SK-MEL-5 (cell line): Measurements from ENCODE around the gene PPP1CA. TPM values are rescaled to one million over a fixed set of nuclear protein-coding genes. Genes with fewer than 3 reads are reported as not detected.

Source experiments
- DNase-seq: peaks from one replicate; pipeline ENCODE4 v3.0.0-alpha.2; 2016; ENCODE audit warnings: low read depth, low spot score
- in situ Hi-C: cut with HindIII; loops from 2 replicates; pipeline ENCODE4 v1.10.0; 2016; ENCODE audit warnings: low sequenced_read_pairs, high pct_unique_total_duplicates, low pct_unique_long_range_greater_than_20kb
- small RNA-seq, 2 experiments: library from RNA; depleted of rRNA; stranded (forward); fragments of <200 nt; gene quantifications; one replicate each; pipeline ENCODE3, GENCODE V24; 2014
- total RNA-seq: library from RNA; depleted of rRNA; stranded (reverse); fragments of >200 nt; shearing (Covaris generic); gene quantifications from 2 replicates; pipeline ENCODE4 v1.2.3, GENCODE V29; 2014; rRNA removed

Gene PPP1CA
- total RNA-seq, 1 experiment from 2014 or later: 173 TPM

DNA sequence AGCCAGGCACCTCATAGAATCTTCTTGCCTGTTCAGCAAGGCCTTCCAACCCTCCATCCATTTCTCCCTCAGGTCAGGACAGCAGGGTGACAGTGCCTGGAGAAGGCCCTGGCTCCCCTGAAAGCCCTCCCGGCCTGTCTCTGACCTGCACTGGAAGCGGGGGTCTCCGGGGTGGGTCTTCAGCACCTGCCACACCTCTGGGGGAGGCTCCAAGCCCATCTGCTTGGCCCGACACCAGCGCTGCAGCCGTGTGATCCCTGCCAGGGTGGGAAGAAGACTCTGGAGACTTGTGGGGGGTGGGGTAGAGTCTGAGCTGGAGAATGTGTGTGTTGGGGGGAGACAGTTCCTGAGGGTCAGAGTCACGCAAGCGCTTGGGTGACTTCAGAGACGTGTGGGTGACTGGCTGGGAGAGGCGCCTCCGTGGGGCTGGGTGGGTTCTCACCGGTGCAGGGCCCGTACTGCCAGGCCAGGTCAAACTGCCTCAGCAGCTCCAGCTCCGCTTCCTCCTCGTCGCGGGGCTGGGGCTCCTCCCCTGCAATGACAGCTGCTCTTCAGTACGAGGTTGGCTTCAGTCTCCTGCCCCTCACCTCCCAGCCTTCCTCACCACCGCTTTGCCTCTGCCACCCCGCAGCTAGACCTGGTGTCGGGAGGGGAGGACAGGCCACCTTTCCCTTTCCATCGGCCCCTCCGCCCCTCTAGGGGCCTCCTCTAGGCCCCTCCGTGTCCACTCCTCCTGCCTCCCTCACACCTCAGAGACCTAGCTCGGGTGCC lies 48.9 kb downstream of the PPP1CA start:
- in situ Hi-C loops: no loop called here

DNA sequence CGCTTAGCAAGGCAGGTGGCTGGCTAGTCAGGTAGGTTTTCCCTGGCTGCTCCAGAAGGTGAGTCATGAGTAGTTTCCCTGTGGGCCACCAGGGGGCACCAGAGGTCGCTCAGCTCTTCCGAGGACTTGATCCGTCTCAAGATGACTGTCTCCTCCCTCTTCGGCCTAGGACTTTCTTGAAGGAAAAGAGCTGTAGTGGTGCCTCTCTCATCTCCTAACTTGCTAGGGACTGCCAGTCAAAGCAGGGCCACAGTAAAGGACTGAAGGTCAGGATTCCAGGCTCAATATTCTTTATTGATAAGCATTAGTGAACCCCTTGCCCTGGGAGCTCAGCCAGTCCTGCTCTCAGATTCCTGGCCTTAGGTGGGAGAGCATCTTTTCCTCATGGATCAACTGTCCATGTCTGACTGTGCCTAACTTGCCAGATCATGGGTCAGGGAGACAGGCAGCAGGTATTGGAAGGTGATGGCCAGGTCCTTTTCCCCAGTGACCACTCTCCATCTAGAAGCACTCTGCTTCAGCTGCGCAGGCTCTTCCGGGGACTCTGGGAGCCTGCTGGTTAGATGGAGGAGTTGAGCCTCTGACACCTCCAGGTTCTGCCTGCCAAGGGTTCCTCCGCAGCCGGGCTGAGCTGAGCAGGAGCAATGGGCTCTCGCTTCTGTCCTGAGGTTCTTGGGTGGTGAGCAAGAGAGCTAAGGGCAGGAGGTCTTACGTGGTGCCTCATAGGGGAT lies 50.2 kb downstream of the PPP1CA start:
- in situ Hi-C loops: no loop called here
- peak; percentile 70 for DNase-seq

More for the DNA sequence above, 48.9 kb downstream of the PPP1CA start:
- DNase-seq: no peak

DNA sequence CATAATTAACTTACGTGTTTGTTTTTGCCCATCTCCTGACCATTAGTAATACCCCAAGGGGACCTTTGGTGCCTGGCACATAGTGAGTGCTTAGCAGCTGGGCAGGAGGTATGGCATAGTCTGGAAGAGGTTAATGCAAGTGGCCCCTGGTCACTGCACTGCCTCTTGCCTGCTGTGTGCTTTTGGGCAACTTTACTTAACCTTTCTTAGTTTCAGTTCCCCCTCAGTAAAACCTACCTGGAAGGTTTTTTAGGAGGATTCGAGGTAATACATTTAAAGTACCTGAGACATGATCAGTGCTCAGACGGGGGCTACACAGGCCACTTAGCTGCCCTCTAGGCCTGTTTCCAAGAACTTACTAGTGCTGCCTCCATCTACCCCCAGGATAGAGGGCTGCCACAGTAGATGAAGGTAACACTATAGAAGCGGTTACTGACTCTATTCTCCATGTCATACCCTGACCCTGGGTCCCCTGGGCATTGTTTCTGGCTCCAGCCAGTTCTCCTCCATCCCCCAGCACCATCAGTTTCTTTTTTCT lies 51.7 kb downstream of the PPP1CA start:
- in situ Hi-C loops: no loop called here
- DNase-seq: no peak

DNA sequence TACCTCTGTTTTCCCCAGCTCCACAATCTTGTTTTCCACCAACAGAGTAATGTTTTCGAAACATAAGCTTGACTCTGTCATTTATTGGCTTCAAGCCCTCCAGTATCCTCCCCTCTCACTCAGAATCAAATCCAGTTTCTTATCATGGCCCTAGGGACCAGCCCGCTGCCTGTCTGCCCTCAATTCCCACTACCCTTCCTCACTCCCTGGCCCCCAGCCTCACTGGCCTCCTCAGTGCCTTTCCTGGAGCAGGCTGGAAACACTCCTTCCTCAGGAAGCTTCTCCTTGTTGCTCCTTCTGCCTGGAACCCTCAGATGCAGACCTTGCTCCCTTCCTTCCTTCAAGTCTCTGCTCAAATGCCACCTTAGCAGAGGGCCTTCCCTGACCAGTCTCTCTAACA lies 52.2 kb downstream of the PPP1CA start:
- DNase-seq: no peak
- in situ Hi-C loops: no loop called here

DNA sequence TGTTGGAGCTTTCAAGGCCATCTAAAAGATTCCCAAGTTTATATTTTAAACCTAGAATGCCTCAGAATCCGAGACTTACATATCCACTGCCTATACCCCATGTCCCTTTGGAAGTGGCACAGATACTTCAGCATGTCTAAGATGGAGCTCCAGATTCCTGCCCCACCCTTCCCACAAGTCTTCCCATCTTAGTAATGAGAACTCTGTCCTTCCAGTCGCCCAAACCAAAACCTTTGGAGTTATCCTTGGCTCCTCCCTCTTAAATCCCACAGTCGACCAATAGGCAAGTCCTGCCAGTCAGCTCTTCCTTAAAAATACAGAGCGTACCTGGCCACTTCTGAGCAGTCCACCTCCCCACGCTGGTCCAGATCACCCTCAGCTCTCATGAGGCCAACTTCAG lies 52.6 kb downstream of the PPP1CA start:
- in situ Hi-C loops: no loop called here
- DNase-seq: no peak

Small RNA genes within 50 kb of the gene (small RNA-seq; reads per million reads assigned to genes)
- 0 to 0.29 reads per million in 2 experiments for gene RN7SKP239
- 0 reads per million in 2 experiments for gene RNU6-1238P

Other genes starting within 250 kb of the PPP1CA start
- gene GRK2, start 135.4 kb downstream of the PPP1CA start, total RNA-seq: 25.0 and 29.6 TPM in 2 replicates
- 16.9 and 17.8 TPM in 2 replicates for gene ANKRD13D, start 112.6 kb downstream of the PPP1CA start, total RNA-seq
- 3.8 and 5.9 TPM in 2 replicates for gene SSH3, start 98.3 kb downstream of the PPP1CA start, total RNA-seq
- 20.2 and 21.8 TPM in 2 replicates for gene POLD4, start 48.3 kb downstream of the PPP1CA start, total RNA-seq
- 0.45 TPM in 1 of 2 replicates, not detected in the other for gene CLCF1, start 28.3 kb downstream of the PPP1CA start, total RNA-seq
- 6.6 and 8.1 TPM in 2 replicates for gene RAD9A, start 9.9 kb downstream of the PPP1CA start, total RNA-seq
- gene TBC1D10C, start 2.2 kb upstream of the PPP1CA start, total RNA-seq: not detected in 2 replicates
- not detected in 2 replicates for gene CARNS1, start 13.8 kb upstream of the PPP1CA start, total RNA-seq
- gene RPS6KB2, start 26.6 kb upstream of the PPP1CA start, total RNA-seq: 16.9 and 17.9 TPM in 2 replicates
- 0.16 and 0.79 TPM in 2 replicates for gene PTPRCAP, start 35.8 kb upstream of the PPP1CA start, total RNA-seq
- gene CORO1B, start 41.6 kb upstream of the PPP1CA start, total RNA-seq: 94.1 and 108 TPM in 2 replicates
- gene GPR152, start 50.9 kb upstream of the PPP1CA start, total RNA-seq: not detected in 2 replicates
- gene CABP4, start 53.5 kb upstream of the PPP1CA start, total RNA-seq: 0.18 TPM in 1 of 2 replicates, not detected in the other
- gene TMEM134, start 67.4 kb upstream of the PPP1CA start, total RNA-seq: 12.2 and 14.8 TPM in 2 replicates
- 42.5 and 48.0 TPM in 2 replicates for gene AIP, start 81.2 kb upstream of the PPP1CA start, total RNA-seq
- 9.3 and 10.8 TPM in 2 replicates for gene PITPNM1, start 103.5 kb upstream of the PPP1CA start, total RNA-seq
- gene CDK2AP2, start 106.3 kb upstream of the PPP1CA start, total RNA-seq: 13.4 and 13.9 TPM in 2 replicates
- gene CABP2, start 121.6 kb upstream of the PPP1CA start, total RNA-seq: not detected in 2 replicates
- gene GSTP1, start 182.0 kb upstream of the PPP1CA start, total RNA-seq: 722 and 833 TPM in 2 replicates
- 159 and 175 TPM in 2 replicates for gene NDUFV1, start 205.1 kb upstream of the PPP1CA start, total RNA-seq
- gene NUDT8, start 228.1 kb upstream of the PPP1CA start, total RNA-seq: 4.5 and 7.8 TPM in 2 replicates
- gene TBX10, start 237.9 kb upstream of the PPP1CA start, total RNA-seq: not detected in 2 replicates
- gene ACY3, start 248.9 kb upstream of the PPP1CA start, total RNA-seq: not detected in 2 replicates